Bronchial epithelial cell (primary cell): ENCODE data around the gene OAT. TPM values are rescaled to one million over a fixed set of nuclear protein-coding genes. Genes with fewer than 3 reads are reported as not detected.
"Not testable (repeated sequence)": the region's sequence is repeated elsewhere in the genome, so short reads cannot be mapped to it uniquely, and the experiment has no call there.

Source experiments
- DNase-seq: peaks from one replicate; pipeline ENCODE4 v3.0.0-alpha.2; 2010; ENCODE audit warnings: low read depth
- FAIRE-seq: peaks from 2 replicates; lab custom pipeline; 2011; peaks lifted over from hg19 to GRCh38; lab: Jason Lieb, UNC
- H3K27me3 ChIP-seq: 2 replicates; pipeline ENCODE4 v1.5.1; 2011; ENCODE audit warnings: low read length; ENCODE audit not compliant: control insufficient read depth, insufficient read depth
- H3K36me3 ChIP-seq: 2 replicates; pipeline ENCODE4 v1.5.1; 2011; ENCODE audit warnings: low read length; ENCODE audit not compliant: control insufficient read depth, insufficient read depth
- H3K4me3 ChIP-seq: 2 replicates; pipeline ENCODE4 v1.5.1; 2011; ENCODE audit warnings: mild to moderate bottlenecking, low read depth, low read length, control low read depth
- CTCF ChIP-seq: IDR thresholded peaks from 2 replicates; pipeline ENCODE4 v1.5.1; 2011; ENCODE audit warnings: mild to moderate bottlenecking, moderate library complexity, low read length, control low read depth, inconsistent platforms; ENCODE audit not compliant: insufficient read depth, severe bottlenecking
- total RNA-seq: library from RNA; depleted of rRNA; stranded (reverse); fragments of >200 nt; gene quantifications from 2 replicates; pipeline ENCODE4 v1.2.1, GENCODE V29; 2014

The OAT gene
- total RNA-seq, 1 donor from 2014 or later: 130 TPM

- FAIRE-seq (peak; percentile 82), DNase-seq (peak; percentile 99)
- H3K36me3 ChIP-seq: no peaks in the 10 kb centered on the region
- H3K27me3 ChIP-seq: no peaks in the 10 kb centered on the region
- TF ChIP-seq CTCF: no peak
- H3K4me3 ChIP-seq: no peak overlapping the region
Measured at GRCh38 chr10:124436191-124436638, 17.5 kb upstream of the OAT start.

- not testable (repeated sequence) for H3K27me3 ChIP-seq, H3K36me3 ChIP-seq, FAIRE-seq, DNase-seq, H3K4me3 ChIP-seq
Measured at GRCh38 chr10:124435683-124436082, 17.0 kb upstream of the OAT start.

- Histone ChIP-seq H3K27me3 (no peaks in the 10 kb centered on the region), H3K4me3 (no peak overlapping the region), H3K36me3 (no peaks in the 10 kb centered on the region)
- DNase-seq (no peak), FAIRE-seq (no peak)
- TF ChIP-seq CTCF: no peak
Measured at GRCh38 chr10:124433461-124433860, 14.7 kb upstream of the OAT start.

GRCh38 chr10:124430077-124430476, 11.4 kb upstream of the OAT start:
- no peaks in the 10 kb centered on the region for H3K36me3 ChIP-seq
- no peak for TF ChIP-seq CTCF
- DNase-seq (no peak), FAIRE-seq (no peak)
- H3K27me3 ChIP-seq: no peaks in the 10 kb centered on the region
- H3K4me3 ChIP-seq: no peak overlapping the region

GRCh38 chr10:124429576-124429975, 10.9 kb upstream of the OAT start:
- Histone ChIP-seq H3K36me3 (no peaks in the 10 kb centered on the region), H3K27me3 (no peaks in the 10 kb centered on the region), H3K4me3 (no peak overlapping the region)
- no peak for DNase-seq
- no peak for TF ChIP-seq CTCF
- FAIRE-seq: no peak

- FAIRE-seq: no peak
- TF ChIP-seq CTCF: no peak
- no peak for DNase-seq
- Histone ChIP-seq H3K36me3 (no peaks in the 10 kb centered on the region), H3K4me3 (no peak overlapping the region), H3K27me3 (no peaks in the 10 kb centered on the region)
Measured at GRCh38 chr10:124428207-124428777, 9.6 kb upstream of the OAT start.
